ENCODE results near the gene LCP1. TPM values are rescaled to one million over a fixed set of nuclear protein-coding genes. Genes with fewer than 3 reads are reported as not detected.

The LCP1 gene
- polyA plus RNA-seq, 1 donor (not counting 4 experiments of a cell fraction or from before 2014, with no cell fraction given) = 2.5 TPM

- no peaks in the 10 kb centered on the region for H3K9me3 ChIP-seq (ENCODE audit: control insufficient read depth, low read depth, low read length)
Measured at GRCh38 chr13:46097015-46097414, 85.0 kb downstream of the LCP1 start.

GRCh38 chr13:46094478-46094877, 87.5 kb downstream of the LCP1 start:
- Histone ChIP-seq H3K79me2 (ENCODE audit: control insufficient read depth, insufficient read depth, low read length) (no peaks in the 10 kb centered on the region), H3K36me3 (ENCODE audit: control insufficient read depth in 2 of 2, extremely low read depth in 1 of 2, insufficient read depth in 2 of 2, low read length in 2 of 2) (no peaks in the 10 kb centered on the region), H3K9ac (ENCODE audit: control insufficient read depth, extremely low read depth, insufficient read depth, low read length) (no peak overlapping the region), H3K9me1 (ENCODE audit: control insufficient read depth, extremely low read depth, insufficient read depth, low read length) (no peaks in the 10 kb centered on the region), H3K4me3 (ENCODE audit: control insufficient read depth in 2 of 3, extremely low read depth in 1 of 3, insufficient read depth in 2 of 3, low read depth in 1 of 3, low read length in 3 of 3) (no peak overlapping the region), H4K20me1 (ENCODE audit: control insufficient read depth, extremely low read depth, insufficient read depth, low read length) (no peaks in the 10 kb centered on the region), H2AFZ (ENCODE audit: control insufficient read depth, low read length) (no peak overlapping the region), H3K27ac (ENCODE audit: control insufficient read depth, insufficient read depth, low read length) (no peak overlapping the region), H3K27me3 (ENCODE audit: control insufficient read depth, extremely low read depth, insufficient read depth, low read length) (no peaks in the 10 kb centered on the region), H3K4me1 (ENCODE audit: control insufficient read depth, extremely low read depth, insufficient read depth, low read length) (peaks cover 6% of the 10 kb centered on the region), H3K9me3 (ENCODE audit: control insufficient read depth, low read depth, low read length) (no peaks in the 10 kb centered on the region), H3K4me2 (ENCODE audit: control insufficient read depth, extremely low read depth, insufficient read depth, low read depth, low read length) (no peak overlapping the region)
- DNase-seq (ENCODE audit: low read depth, low spot score) (no peak), FAIRE-seq (no peak)
- dilution Hi-C loops (cut with MboI; ENCODE audit: extremely low pct_ligation_motif_present, low sequenced_read_pairs) = no loop called here
- TF ChIP-seq EZH2 (IDR thresholded peaks at IDR 0.05; ENCODE audit: low read length) (no peak), CTCF (optimal IDR thresholded peaks at IDR 0.05 in 1 of 3, IDR thresholded peaks at IDR 0.05 in 1 of 3, conservative IDR thresholded peaks at IDR 0.05 in 1 of 3; ENCODE audit: extremely low read depth in 1 of 3, insufficient read depth in 2 of 3, low read length in 3 of 3) (no peak)

More at GRCh38 chr13:46097015-46097414, 85.0 kb downstream of the LCP1 start:
- Histone ChIP-seq H4K20me1 (ENCODE audit: control insufficient read depth, extremely low read depth, insufficient read depth, low read length) (no peaks in the 10 kb centered on the region), H3K36me3 (ENCODE audit: control insufficient read depth in 2 of 2, extremely low read depth in 1 of 2, insufficient read depth in 2 of 2, low read length in 2 of 2) (no peaks in the 10 kb centered on the region), H3K4me1 (ENCODE audit: control insufficient read depth, extremely low read depth, insufficient read depth, low read length) (peaks cover 6% of the 10 kb centered on the region), H2AFZ (ENCODE audit: control insufficient read depth, low read length) (no peak overlapping the region), H3K4me2 (ENCODE audit: control insufficient read depth, extremely low read depth, insufficient read depth, low read depth, low read length) (no peak overlapping the region), H3K79me2 (ENCODE audit: control insufficient read depth, insufficient read depth, low read length) (no peaks in the 10 kb centered on the region), H3K27me3 (ENCODE audit: control insufficient read depth, extremely low read depth, insufficient read depth, low read length) (no peaks in the 10 kb centered on the region), H3K9me1 (ENCODE audit: control insufficient read depth, extremely low read depth, insufficient read depth, low read length) (no peaks in the 10 kb centered on the region), H3K4me3 (ENCODE audit: control insufficient read depth in 2 of 3, extremely low read depth in 1 of 3, insufficient read depth in 2 of 3, low read depth in 1 of 3, low read length in 3 of 3) (no peak overlapping the region), H3K9ac (ENCODE audit: control insufficient read depth, extremely low read depth, insufficient read depth, low read length) (no peak overlapping the region), H3K27ac (ENCODE audit: control insufficient read depth, insufficient read depth, low read length) (no peak overlapping the region)
- TF ChIP-seq EZH2 (IDR thresholded peaks at IDR 0.05; ENCODE audit: low read length) (no peak), CTCF (optimal IDR thresholded peaks at IDR 0.05 in 1 of 3, IDR thresholded peaks at IDR 0.05 in 1 of 3, conservative IDR thresholded peaks at IDR 0.05 in 1 of 3; ENCODE audit: extremely low read depth in 1 of 3, insufficient read depth in 2 of 3, low read length in 3 of 3) (no peak)
- DNase-seq (ENCODE audit: low read depth, low spot score) (no peak), FAIRE-seq (no peak)
- dilution Hi-C loops (cut with MboI; ENCODE audit: extremely low pct_ligation_motif_present, low sequenced_read_pairs) = no loop called here
